ENCODE data around the gene CHMP4A. TPM values are rescaled to one million over a fixed set of nuclear protein-coding genes. Genes with fewer than 3 reads are reported as not detected.
A peak's percentile ranks its signal among the peaks of the same experiment; 100 is the strongest.

CHMP4A gene
- total and polyA plus RNA-seq, 9 of the 15 experiments (the other 6 are each of a cell fraction or from before 2014, with no cell fraction given) = 28.8 to 104 (median 52.7) TPM

DNA sequence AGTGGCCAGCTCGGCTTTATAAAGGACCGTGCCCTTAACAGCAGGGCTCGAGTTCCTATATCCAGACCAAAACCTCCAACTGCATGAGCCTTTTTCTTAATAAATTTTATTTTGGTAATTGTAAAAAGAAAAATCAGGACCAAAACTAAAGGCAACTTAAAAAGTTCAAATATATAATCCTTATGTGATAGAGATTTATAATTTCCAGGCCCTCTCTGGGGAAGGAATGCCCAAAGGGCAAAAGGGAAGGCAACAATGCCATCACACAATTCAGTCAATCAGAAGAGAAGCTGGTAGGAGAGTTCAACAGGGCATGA is 24.3 kb downstream of the CHMP4A start:
- no peak overlapping the region; the same call in 2 of the 3 replicates for H3K27ac ChIP-seq (ENCODE audit: extremely low read depth, low read depth, low read length)
- FAIRE-seq (no peak), DNase-seq (ENCODE audit: extremely low read depth in 1 of 4, low spot score in 3 of 4) (no peak), ATAC-seq (no peak)
- TF ChIP-seq, protein P1, sequence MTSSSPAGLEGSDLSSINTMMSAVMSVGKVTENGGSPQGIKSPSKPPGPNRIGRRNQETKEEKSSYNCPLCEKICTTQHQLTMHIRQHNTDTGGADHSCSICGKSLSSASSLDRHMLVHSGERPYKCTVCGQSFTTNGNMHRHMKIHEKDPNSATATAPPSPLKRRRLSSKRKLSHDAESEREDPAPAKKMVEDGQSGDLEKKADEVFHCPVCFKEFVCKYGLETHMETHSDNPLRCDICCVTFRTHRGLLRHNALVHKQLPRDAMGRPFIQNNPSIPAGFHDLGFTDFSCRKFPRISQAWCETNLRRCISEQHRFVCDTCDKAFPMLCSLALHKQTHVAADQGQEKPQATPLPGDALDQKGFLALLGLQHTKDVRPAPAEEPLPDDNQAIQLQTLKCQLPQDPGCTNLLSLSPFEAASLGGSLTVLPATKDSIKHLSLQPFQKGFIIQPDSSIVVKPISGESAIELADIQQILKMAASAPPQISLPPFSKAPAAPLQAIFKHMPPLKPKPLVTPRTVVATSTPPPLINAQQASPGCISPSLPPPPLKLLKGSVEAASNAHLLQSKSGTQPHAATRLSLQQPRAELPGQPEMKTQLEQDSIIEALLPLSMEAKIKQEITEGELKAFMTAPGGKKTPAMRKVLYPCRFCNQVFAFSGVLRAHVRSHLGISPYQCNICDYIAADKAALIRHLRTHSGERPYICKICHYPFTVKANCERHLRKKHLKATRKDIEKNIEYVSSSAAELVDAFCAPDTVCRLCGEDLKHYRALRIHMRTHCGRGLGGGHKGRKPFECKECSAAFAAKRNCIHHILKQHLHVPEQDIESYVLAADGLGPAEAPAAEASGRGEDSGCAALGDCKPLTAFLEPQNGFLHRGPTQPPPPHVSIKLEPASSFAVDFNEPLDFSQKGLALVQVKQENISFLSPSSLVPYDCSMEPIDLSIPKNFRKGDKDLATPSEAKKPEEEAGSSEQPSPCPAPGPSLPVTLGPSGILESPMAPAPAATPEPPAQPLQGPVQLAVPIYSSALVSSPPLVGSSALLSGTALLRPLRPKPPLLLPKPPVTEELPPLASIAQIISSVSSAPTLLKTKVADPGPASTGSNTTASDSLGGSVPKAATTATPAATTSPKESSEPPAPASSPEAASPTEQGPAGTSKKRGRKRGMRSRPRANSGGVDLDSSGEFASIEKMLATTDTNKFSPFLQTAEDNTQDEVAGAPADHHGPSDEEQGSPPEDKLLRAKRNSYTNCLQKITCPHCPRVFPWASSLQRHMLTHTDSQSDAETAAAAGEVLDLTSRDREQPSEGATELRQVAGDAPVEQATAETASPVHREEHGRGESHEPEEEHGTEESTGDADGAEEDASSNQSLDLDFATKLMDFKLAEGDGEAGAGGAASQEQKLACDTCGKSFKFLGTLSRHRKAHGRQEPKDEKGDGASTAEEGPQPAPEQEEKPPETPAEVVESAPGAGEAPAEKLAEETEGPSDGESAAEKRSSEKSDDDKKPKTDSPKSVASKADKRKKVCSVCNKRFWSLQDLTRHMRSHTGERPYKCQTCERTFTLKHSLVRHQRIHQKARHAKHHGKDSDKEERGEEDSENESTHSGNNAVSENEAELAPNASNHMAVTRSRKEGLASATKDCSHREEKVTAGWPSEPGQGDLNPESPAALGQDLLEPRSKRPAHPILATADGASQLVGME (CRISPR knock-in tag; IDR thresholded peaks at IDR 0.05) = no peak
- TF ChIP-seq NR2C2 (CRISPR knock-in tag; IDR thresholded peaks at IDR 0.05) (no peak), NR2C2 (tag; IDR thresholded peaks at IDR 0.05) (peak; percentile 9; the same call in 1 of the 2 replicates), FOXO4 (CRISPR knock-in tag; IDR thresholded peaks at IDR 0.05) (no peak), XRCC5 (IDR thresholded peaks at IDR 0.05; ENCODE audit: low read depth, low read length) (no peak)
- TF ChIP-seq, protein P2, sequence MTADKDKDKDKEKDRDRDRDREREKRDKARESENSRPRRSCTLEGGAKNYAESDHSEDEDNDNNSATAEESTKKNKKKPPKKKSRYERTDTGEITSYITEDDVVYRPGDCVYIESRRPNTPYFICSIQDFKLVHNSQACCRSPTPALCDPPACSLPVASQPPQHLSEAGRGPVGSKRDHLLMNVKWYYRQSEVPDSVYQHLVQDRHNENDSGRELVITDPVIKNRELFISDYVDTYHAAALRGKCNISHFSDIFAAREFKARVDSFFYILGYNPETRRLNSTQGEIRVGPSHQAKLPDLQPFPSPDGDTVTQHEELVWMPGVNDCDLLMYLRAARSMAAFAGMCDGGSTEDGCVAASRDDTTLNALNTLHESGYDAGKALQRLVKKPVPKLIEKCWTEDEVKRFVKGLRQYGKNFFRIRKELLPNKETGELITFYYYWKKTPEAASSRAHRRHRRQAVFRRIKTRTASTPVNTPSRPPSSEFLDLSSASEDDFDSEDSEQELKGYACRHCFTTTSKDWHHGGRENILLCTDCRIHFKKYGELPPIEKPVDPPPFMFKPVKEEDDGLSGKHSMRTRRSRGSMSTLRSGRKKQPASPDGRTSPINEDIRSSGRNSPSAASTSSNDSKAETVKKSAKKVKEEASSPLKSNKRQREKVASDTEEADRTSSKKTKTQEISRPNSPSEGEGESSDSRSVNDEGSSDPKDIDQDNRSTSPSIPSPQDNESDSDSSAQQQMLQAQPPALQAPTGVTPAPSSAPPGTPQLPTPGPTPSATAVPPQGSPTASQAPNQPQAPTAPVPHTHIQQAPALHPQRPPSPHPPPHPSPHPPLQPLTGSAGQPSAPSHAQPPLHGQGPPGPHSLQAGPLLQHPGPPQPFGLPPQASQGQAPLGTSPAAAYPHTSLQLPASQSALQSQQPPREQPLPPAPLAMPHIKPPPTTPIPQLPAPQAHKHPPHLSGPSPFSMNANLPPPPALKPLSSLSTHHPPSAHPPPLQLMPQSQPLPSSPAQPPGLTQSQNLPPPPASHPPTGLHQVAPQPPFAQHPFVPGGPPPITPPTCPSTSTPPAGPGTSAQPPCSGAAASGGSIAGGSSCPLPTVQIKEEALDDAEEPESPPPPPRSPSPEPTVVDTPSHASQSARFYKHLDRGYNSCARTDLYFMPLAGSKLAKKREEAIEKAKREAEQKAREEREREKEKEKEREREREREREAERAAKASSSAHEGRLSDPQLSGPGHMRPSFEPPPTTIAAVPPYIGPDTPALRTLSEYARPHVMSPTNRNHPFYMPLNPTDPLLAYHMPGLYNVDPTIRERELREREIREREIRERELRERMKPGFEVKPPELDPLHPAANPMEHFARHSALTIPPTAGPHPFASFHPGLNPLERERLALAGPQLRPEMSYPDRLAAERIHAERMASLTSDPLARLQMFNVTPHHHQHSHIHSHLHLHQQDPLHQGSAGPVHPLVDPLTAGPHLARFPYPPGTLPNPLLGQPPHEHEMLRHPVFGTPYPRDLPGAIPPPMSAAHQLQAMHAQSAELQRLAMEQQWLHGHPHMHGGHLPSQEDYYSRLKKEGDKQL (CRISPR knock-in tag; IDR thresholded peaks at IDR 0.05; ENCODE audit: borderline replicate concordance) = no peak
- ChIA-PET CTCF (ENCODE audit: low intra/inter-chr PET ratio) (no interaction called here), POLR2A (interaction anchor here (0.6 to 1.3 kb wide), 8 partner anchors 10 to 111 kb away, joined by 3 to 9 read pairs (median 4); partner anchors contain the start of genes DHRS1, IRF9, NOP9 and TINF2)
- H3K27me3 ChIP-seq (ENCODE audit: control insufficient read depth in 2 of 2, insufficient read depth in 2 of 2, low read length in 2 of 2) = no peaks in the 10 kb centered on the region
- H3K9ac ChIP-seq (ENCODE audit: insufficient read depth in 1 of 2, low read depth in 2 of 2, low read length in 2 of 2) = peak overlapping the region in 1 of 2 experiments; percentile 38; a peak in 2 of 4 replicates
- peaks cover 9% of the 10 kb centered on the region; the same call in 1 of the 2 replicates for H4K20me1 ChIP-seq (replicated peaks; ENCODE audit: control insufficient read depth, insufficient read depth, low read length)
- peak overlapping the region; percentile 11; the same call in 1 of the 2 replicates for H2AFZ ChIP-seq (ENCODE audit: low read depth, low read length)
- no peaks in the 10 kb centered on the region for H3K9me3 ChIP-seq (replicated peaks; ENCODE audit: control insufficient read depth, insufficient read depth, low read depth, low read length)
- 0% methylated on average over 1 of the region's 3 CpGs for WGBS (ENCODE audit: insufficient coverage, low coverage, missing lambda C conversion rate)
- no TSS peak for BruUV-seq (replicated peaks)
- in situ Hi-C loops (cut with MboI) (no loop called here), intact Hi-C loops (cut with micrococcal nuclease) (no loop called here)
- peaks cover 25% of the 10 kb centered on the region for H3K79me2 ChIP-seq (ENCODE audit: control insufficient read depth, insufficient read depth, low read length)
- peak overlapping the region; percentile 87; the same call in 1 of the 2 replicates for H3K4me2 ChIP-seq (ENCODE audit: insufficient read depth, low read length)
- H3K4me3 ChIP-seq = peak overlapping the region; percentile 71; the same call in 1 of the 2 replicates
- peaks cover 0 to 21% of the 10 kb centered on the region in 2 experiments; a peak in 3 of 5 replicates for H3K4me1 ChIP-seq (replicated peaks in 1 of 2; ENCODE audit: control insufficient read depth in 2 of 2, insufficient read depth in 2 of 2, low read length in 2 of 2)
- H3K36me3 ChIP-seq (ENCODE audit: control insufficient read depth, insufficient read depth, low read length) = peaks cover 66% of the 10 kb centered on the region; the same call in 2 of the 3 replicates
- H3K9me1 ChIP-seq (ENCODE audit: control insufficient read depth, insufficient read depth, low read length) = peaks cover 3% of the 10 kb centered on the region

All from K562 (cell line).